ENCODE measurements around the gene DEFB125.
A peak's percentile ranks its signal among the peaks of the same experiment; 100 is the strongest.
"Not testable (repeated sequence)": the region's sequence is repeated elsewhere in the genome, so short reads cannot be mapped to it uniquely, and the experiment has no call there.

The DEFB125 gene

DNA sequence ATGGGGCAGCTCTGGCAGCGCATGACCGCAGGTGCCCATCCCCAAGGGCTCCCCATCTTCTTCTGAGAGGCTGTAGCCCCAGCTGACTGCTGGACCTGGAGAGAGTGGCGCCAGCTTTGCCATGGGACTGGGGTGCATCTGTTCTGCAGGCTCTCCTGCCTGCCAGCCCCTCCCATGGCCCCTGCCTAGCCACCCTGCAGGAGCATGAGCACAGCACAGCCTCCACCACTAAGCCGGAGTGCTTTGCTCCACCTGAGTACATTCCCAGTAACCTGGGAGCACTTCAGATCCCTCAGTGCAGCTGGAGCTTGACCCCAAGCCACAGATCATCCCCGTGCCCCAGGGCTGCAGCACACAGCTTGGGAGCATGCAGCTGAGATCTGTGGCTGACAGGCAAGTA is 16.0 kb downstream of the DEFB125 start:
- TF ChIP-seq, protein P1, sequence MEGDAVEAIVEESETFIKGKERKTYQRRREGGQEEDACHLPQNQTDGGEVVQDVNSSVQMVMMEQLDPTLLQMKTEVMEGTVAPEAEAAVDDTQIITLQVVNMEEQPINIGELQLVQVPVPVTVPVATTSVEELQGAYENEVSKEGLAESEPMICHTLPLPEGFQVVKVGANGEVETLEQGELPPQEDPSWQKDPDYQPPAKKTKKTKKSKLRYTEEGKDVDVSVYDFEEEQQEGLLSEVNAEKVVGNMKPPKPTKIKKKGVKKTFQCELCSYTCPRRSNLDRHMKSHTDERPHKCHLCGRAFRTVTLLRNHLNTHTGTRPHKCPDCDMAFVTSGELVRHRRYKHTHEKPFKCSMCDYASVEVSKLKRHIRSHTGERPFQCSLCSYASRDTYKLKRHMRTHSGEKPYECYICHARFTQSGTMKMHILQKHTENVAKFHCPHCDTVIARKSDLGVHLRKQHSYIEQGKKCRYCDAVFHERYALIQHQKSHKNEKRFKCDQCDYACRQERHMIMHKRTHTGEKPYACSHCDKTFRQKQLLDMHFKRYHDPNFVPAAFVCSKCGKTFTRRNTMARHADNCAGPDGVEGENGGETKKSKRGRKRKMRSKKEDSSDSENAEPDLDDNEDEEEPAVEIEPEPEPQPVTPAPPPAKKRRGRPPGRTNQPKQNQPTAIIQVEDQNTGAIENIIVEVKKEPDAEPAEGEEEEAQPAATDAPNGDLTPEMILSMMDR (IDR thresholded peaks at IDR 0.05; ENCODE audit: low read depth, low read length), result no peak
- no peak overlapping the region for H3K4me3 ChIP-seq (ENCODE audit: low read depth, low read length)

DNA sequence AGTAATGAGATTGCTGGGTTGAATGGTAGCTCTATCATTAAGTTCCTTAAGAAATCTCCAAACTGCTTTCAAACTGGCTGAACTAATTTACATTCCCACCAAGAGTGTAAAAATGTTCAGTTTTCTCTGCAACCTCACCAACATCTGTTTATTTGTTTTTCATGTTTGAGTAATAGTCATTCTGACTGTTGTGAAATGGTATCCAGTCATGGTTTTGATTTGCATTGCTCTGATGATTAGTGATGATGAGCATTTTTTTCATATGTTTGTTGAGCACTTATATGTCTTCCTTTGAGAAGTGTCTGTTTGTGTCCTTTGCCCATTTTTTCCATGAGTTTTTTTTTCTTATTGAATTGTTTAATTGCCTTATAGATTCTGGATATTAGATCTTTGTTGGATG is 24.9 kb downstream of the DEFB125 start:
- TF ChIP-seq, protein P1 (IDR thresholded peaks at IDR 0.05; ENCODE audit: low read depth, low read length), result no peak
- H3K4me3 ChIP-seq (ENCODE audit: low read depth, low read length), result no peak overlapping the region

DNA sequence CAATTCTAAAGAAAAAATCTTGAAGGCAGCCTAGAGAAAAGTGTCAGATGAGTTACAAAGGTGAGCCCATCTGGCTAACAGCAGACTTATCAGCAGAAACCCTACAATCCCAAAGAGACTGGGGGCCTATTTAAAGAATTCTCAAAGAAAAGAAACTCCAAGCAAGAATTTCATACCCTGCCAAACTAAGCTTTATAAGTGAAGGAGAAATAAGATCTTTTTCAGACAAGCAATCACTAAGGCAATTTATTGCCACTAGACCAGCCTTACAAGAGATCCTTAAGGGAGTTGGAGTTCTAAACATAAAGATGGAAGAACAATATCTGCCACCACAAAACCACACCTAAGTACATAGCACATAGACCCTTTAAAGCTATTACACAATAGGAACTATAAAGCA is 30.0 kb downstream of the DEFB125 start:
- H3K4me3 ChIP-seq (ENCODE audit: low read depth, low read length), result no peak overlapping the region
- TF ChIP-seq, protein P1 (IDR thresholded peaks at IDR 0.05; ENCODE audit: low read depth, low read length), result no peak

DNA sequence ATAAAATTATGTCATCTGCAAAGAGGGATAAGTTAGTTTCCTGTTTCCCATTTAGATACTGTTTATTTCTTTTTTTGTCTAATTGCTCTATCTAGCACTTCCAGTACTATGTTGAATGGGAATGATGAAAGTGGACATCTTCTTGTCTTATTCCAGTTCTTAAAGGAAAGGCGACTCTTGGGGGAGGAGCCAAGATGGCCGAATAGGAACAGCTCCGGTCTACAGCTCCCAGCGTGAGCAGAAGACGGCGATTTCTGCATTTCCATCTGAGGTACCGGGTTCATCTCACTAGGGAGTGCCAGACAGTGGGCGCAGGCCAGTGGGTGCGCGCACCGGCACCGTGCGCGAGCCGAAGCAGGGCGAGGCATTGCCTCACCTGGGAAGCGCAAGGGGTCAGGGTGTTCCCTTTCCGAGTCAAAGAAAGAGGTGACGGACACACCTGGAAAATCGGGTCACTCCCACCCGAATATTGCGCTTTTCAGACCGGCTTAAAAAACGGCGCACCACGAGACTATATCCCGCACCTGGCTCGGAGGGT is 42.4 kb downstream of the DEFB125 start:
- not testable (repeated sequence) for H3K4me3 ChIP-seq (ENCODE audit: low read depth, low read length)

DNA sequence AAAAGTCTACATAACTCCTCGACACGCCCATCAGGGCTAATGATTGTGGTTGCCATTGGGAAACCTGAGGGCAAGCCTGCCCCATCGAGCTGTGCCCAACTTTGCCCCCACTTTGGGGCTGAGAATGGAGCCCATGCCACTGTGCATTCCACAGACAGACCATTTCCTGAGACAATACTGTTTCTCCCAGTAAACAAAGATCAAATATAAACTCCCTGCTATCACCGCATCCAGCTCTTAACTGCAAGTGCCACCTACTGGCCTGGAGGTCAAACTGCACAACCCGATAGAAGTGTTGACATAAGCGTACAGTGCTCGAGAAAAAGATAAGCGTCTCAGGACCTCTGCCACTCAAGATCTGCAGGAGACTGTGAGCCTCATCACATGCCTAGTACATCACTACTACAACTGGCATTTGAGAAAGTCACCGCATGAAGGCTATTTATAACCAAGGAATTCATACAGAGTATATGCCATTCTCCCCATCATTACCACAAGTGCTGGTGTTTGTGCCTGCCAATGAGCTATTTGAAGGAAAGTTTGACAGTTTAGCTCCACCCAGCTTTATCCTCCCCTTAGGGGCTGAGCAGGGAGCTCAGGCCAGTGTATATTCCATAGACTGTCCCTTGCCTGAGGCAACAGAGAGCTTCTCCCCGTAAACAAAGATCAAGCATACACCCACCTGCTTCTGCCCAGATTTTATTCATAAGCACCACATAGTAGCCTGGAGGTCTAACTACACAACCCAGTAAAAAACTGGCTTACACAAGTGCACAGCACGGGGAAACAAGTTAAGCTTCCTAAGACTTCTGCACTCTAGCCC is 50.4 kb downstream of the DEFB125 start:
- TF ChIP-seq, protein P1 (IDR thresholded peaks at IDR 0.05; ENCODE audit: low read depth, low read length), result peak; percentile 19; the same call in 1 of the 2 replicates
- no peak overlapping the region for H3K4me3 ChIP-seq (ENCODE audit: low read depth, low read length)

DNA sequence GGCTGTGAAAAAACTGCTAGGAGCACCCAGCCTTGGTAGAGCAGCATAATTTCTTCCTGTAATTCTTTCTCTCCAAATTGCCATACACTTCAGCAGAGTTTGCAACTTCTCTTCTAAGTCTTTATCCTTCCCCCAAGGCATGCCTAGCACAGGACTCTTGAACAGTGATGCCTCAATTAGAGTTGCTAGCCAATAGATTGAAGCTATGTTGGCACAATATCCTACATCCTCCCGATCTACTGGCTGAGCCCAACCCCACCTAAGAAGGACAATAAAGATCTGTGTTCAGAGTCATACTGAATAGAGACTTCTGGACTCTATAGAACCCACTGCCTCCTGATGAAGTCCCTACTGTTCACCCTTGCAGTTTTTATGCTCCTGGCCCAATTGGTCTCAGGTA is 54.8 kb downstream of the DEFB125 start, which contains the start of gene DEFB126:
TSS of gene DEFB126 (plus strand) at position 301 of the 400 bp plus-strand sequence. CDS start at position 340, 39 bp downstream.
- TF ChIP-seq, protein P1 (IDR thresholded peaks at IDR 0.05; ENCODE audit: low read depth, low read length), result no peak
- H3K4me3 ChIP-seq (ENCODE audit: low read depth, low read length), result no peak within 1 kb of the TSS

DNA sequence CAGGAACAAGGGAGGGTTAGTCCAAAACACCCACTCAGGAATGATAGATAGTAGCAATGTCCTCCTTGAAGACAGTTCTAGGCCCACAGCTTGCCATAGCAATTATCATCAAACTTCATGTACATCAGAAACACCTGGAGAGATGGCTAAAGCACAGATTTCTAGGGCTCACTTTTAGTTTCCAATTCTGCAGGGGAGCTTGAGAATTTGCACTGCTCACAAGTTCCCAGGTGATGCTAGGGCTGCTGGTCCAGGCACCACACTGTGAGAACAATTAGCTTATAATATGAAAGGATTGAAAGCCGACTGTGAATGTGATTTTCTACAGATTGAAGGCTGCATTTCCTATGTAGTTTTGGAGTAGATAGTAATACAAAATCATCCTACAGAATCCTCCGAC is 58.4 kb downstream of the DEFB125 start:
- H3K4me3 ChIP-seq (ENCODE audit: low read depth, low read length), result no peak overlapping the region
- TF ChIP-seq, protein P1 (IDR thresholded peaks at IDR 0.05; ENCODE audit: low read depth, low read length), result no peak

Data from WI38 (cell line).